SK-N-SH treated with all-trans-retinoic acid at 6 μM for 48 hours (cell line): ENCODE measurements around the gene SPTB.

Experiments used
- ATAC-seq: fragments of 200-7000 bp; cut with Tn5 transposase; 3 replicates; pipeline ENCODE4 v1.9.1; 2020; ENCODE audit warnings: mild to moderate bottlenecking, moderate library complexity
- ARNTL ChIP-seq: fragments of 450-650 bp; formaldehyde crosslinking; IDR thresholded peaks from 2 replicates; pipeline ENCODE4 v1.5.0; 2020; ENCODE audit warnings: low read depth, mild to moderate bottlenecking, moderate library complexity, borderline replicate concordance
- ISL1 ChIP-seq: fragments of 250-450 bp; sonication (Bioruptor Pico); IDR thresholded peaks from 2 replicates; pipeline ENCODE4 v2.1.2; 2022; ENCODE audit warnings: mild to moderate bottlenecking, moderate library complexity
- OSR1 ChIP-seq: fragments of 250-450 bp; sonication (Bioruptor Pico); IDR thresholded peaks from 2 replicates; pipeline ENCODE4 v1.8.0; 2022; ENCODE audit warnings: moderate library complexity, mild to moderate bottlenecking, inconsistent platforms
- PPARA ChIP-seq: fragments of 250-450 bp; sonication (Bioruptor Pico); IDR thresholded peaks from 2 replicates; pipeline ENCODE4 v1.5.0; 2020; ENCODE audit warnings: mild to moderate bottlenecking, borderline replicate concordance
- SNAI2 ChIP-seq: fragments of 250-450 bp; sonication (Bioruptor Pico); IDR thresholded peaks from 2 replicates; pipeline ENCODE4 v1.5.0; 2020; ENCODE audit warnings: mild to moderate bottlenecking, moderate library complexity
- TOX ChIP-seq: fragments of 250-450 bp; sonication (Bioruptor Pico); IDR thresholded peaks from 2 replicates; pipeline ENCODE4 v1.8.0; 2021; ENCODE audit warnings: mild to moderate bottlenecking, moderate library complexity, borderline replicate concordance
- ZC3H10 ChIP-seq: fragments of 250-450 bp; sonication (Bioruptor Pico); IDR thresholded peaks from 2 replicates; pipeline ENCODE4 v1.5.1; 2021; ENCODE audit warnings: mild to moderate bottlenecking, moderate library complexity
- ZFP3 ChIP-seq: fragments of 250-450 bp; sonication (Bioruptor Pico); IDR thresholded peaks from 2 replicates; pipeline ENCODE4 v1.5.0; 2020; ENCODE audit warnings: mild to moderate bottlenecking, moderate library complexity
- ZFP30 ChIP-seq: fragments of 450-650 bp; formaldehyde crosslinking; IDR thresholded peaks from 2 replicates; pipeline ENCODE4 v1.5.0; 2022; ENCODE audit warnings: mild to moderate bottlenecking, moderate library complexity
- ZNF70 ChIP-seq: fragments of 450-650 bp; formaldehyde crosslinking; IDR thresholded peaks from 2 replicates; pipeline ENCODE4 v1.5.0; 2020; ENCODE audit warnings: mild to moderate bottlenecking, moderate library complexity
- ZNF8 ChIP-seq: fragments of 450-650 bp; formaldehyde crosslinking; IDR thresholded peaks from 2 replicates; pipeline ENCODE4 v1.5.0; 2020; ENCODE audit warnings: mild to moderate bottlenecking, moderate library complexity
- TF ChIP-seq, protein P1 (sequence below): fragments of 250-450 bp; sonication (Bioruptor Pico); IDR thresholded peaks from 2 replicates; pipeline ENCODE4 v1.5.0; 2020; ENCODE audit warnings: mild to moderate bottlenecking, moderate library complexity
- TF ChIP-seq, protein P2 (sequence below): fragments of 250-450 bp; sonication (Bioruptor Pico); IDR thresholded peaks from 2 replicates; pipeline ENCODE4 v1.5.1; 2020; ENCODE audit warnings: low read depth, mild to moderate bottlenecking, moderate library complexity
- TF ChIP-seq, protein P3 (sequence below): fragments of 250-450 bp; sonication (Bioruptor Pico); IDR thresholded peaks from 2 replicates; pipeline ENCODE4 v1.8.0; 2020; ENCODE audit warnings: mild to moderate bottlenecking, moderate library complexity, borderline replicate concordance
- TF ChIP-seq, protein P4 (sequence below): fragments of 250-450 bp; sonication (Bioruptor Pico); IDR thresholded peaks from 2 replicates; pipeline ENCODE4 v1.5.1; 2021; ENCODE audit warnings: mild to moderate bottlenecking, moderate library complexity
- TF ChIP-seq, protein P5 (sequence below): fragments of 250-450 bp; sonication (Bioruptor Pico); IDR thresholded peaks from 2 replicates; pipeline ENCODE4 v1.8.0; 2021; ENCODE audit warnings: low read depth, mild to moderate bottlenecking, moderate library complexity, borderline replicate concordance

Gene SPTB

DNA sequence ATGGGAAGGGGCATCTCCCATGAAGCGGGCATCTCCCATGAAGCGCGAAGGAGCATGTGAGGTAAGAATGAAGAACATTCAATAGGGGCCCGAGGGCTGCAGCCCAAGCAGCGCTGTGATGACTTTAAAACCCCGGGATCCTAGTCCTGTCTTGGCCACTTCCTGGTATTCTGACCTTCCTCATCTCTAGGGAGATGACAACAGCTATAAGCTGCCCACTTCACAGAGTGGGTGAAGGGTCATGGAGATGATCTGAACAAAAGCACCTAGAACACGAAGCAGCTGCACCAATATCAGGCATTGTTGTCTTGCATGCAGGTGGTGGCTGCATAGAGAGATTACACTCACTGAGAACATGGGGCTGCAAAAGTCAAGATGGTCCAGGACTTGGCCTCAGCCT is 64.5 kb downstream of the SPTB start (continued):
- TF ChIP-seq, protein P1, sequence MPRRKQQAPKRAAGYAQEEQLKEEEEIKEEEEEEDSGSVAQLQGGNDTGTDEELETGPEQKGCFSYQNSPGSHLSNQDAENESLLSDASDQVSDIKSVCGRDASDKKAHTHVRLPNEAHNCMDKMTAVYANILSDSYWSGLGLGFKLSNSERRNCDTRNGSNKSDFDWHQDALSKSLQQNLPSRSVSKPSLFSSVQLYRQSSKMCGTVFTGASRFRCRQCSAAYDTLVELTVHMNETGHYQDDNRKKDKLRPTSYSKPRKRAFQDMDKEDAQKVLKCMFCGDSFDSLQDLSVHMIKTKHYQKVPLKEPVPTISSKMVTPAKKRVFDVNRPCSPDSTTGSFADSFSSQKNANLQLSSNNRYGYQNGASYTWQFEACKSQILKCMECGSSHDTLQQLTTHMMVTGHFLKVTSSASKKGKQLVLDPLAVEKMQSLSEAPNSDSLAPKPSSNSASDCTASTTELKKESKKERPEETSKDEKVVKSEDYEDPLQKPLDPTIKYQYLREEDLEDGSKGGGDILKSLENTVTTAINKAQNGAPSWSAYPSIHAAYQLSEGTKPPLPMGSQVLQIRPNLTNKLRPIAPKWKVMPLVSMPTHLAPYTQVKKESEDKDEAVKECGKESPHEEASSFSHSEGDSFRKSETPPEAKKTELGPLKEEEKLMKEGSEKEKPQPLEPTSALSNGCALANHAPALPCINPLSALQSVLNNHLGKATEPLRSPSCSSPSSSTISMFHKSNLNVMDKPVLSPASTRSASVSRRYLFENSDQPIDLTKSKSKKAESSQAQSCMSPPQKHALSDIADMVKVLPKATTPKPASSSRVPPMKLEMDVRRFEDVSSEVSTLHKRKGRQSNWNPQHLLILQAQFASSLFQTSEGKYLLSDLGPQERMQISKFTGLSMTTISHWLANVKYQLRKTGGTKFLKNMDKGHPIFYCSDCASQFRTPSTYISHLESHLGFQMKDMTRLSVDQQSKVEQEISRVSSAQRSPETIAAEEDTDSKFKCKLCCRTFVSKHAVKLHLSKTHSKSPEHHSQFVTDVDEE, result no peak
- TF ChIP-seq ZNF8 (CRISPR knock-in tag) (no peak), ARNTL (CRISPR knock-in tag) (no peak)
- TF ChIP-seq, protein P2, sequence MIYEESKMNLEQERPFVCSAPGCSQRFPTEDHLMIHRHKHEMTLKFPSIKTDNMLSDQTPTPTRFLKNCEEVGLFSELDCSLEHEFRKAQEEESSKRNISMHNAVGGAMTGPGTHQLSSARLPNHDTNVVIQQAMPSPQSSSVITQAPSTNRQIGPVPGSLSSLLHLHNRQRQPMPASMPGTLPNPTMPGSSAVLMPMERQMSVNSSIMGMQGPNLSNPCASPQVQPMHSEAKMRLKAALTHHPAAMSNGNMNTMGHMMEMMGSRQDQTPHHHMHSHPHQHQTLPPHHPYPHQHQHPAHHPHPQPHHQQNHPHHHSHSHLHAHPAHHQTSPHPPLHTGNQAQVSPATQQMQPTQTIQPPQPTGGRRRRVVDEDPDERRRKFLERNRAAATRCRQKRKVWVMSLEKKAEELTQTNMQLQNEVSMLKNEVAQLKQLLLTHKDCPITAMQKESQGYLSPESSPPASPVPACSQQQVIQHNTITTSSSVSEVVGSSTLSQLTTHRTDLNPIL (CRISPR knock-in tag), result no peak

DNA sequence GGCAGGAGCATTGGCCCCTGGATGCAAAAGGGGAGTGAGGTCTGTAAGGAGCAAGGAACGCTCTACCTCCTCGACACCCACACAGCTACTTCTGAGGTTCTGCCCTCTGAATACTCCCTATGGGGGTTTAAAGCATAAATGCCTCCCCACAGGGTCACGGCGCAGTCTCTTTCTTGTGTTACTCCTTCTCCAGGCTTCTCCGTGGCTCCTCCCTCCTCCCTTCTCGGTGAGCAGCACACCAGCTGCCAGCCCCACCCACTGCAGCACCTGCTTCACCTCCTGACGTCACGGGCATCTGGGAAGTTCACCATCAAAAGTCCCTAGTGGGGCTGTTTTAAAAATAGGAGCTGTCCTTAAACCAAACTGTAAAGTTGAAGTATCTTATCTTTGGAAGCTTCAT is 67.3 kb downstream of the SPTB start:
- no peak for ATAC-seq
- TF ChIP-seq, protein P3, sequence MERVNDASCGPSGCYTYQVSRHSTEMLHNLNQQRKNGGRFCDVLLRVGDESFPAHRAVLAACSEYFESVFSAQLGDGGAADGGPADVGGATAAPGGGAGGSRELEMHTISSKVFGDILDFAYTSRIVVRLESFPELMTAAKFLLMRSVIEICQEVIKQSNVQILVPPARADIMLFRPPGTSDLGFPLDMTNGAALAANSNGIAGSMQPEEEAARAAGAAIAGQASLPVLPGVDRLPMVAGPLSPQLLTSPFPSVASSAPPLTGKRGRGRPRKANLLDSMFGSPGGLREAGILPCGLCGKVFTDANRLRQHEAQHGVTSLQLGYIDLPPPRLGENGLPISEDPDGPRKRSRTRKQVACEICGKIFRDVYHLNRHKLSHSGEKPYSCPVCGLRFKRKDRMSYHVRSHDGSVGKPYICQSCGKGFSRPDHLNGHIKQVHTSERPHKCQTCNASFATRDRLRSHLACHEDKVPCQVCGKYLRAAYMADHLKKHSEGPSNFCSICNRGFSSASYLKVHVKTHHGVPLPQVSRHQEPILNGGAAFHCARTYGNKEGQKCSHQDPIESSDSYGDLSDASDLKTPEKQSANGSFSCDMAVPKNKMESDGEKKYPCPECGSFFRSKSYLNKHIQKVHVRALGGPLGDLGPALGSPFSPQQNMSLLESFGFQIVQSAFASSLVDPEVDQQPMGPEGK, result no peak
- TF ChIP-seq SNAI2, result no peak
- TF ChIP-seq, protein P2 (CRISPR knock-in tag), result no peak
- TF ChIP-seq, protein P1, result no peak
- TF ChIP-seq OSR1 (CRISPR knock-in tag), result no peak
- TF ChIP-seq, all 23 proteins: peak for 0

DNA sequence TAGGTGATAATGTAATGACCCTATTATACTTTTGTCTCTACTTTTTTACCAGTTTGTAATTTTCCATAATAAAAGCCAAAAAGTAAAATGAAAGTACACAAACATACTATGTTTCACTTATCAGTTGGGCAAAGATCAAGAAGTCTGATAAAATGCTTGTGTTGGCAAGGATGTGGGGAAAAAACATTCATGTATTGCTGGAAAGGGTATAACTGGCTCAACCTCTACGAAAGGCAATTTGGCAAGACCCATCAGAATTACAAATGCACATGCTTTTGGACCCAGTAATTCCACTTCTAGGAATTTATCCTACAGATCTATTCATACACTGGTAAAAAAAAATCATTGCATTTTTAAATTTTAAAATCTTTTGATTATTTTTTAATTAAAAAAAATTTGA is 68.0 kb downstream of the SPTB start:
- no peak for TF ChIP-seq TOX (CRISPR knock-in tag)
- peak; percentile 59 for TF ChIP-seq ISL1 (CRISPR knock-in tag)
- ATAC-seq, result peak; percentile 46

DNA sequence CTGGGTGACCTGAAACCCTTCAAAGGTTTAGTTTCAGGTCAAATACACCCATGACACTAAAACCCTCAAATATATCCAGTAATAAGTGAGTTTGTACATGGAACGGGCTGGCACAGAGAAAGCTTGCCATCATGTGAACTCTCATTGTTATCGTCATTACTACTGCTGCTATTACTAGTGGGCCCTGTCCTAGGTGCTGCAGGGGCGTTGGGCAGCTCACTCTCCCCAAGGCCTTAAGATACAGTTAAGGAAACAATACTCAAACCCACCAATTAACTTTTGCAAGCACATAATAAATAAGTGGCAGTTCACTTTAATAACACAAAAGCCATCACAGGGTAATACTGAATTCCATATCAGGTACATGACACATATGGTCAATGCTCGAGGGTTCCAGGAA is 71.3 kb downstream of the SPTB start:
- TF ChIP-seq ZFP30 (CRISPR knock-in tag) (no peak), SNAI2 (no peak), ARNTL (CRISPR knock-in tag) (no peak), OSR1 (CRISPR knock-in tag) (no peak), ZFP3 (CRISPR knock-in tag) (no peak), ZNF70 (CRISPR knock-in tag) (no peak), PPARA (CRISPR knock-in tag) (no peak), ZC3H10 (no peak)
- TF ChIP-seq, protein P4, sequence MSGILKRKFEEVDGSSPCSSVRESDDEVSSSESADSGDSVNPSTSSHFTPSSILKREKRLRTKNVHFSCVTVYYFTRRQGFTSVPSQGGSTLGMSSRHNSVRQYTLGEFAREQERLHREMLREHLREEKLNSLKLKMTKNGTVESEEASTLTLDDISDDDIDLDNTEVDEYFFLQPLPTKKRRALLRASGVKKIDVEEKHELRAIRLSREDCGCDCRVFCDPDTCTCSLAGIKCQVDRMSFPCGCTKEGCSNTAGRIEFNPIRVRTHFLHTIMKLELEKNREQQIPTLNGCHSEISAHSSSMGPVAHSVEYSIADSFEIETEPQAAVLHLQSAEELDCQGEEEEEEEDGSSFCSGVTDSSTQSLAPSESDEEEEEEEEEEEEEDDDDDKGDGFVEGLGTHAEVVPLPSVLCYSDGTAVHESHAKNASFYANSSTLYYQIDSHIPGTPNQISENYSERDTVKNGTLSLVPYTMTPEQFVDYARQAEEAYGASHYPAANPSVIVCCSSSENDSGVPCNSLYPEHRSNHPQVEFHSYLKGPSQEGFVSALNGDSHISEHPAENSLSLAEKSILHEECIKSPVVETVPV (CRISPR knock-in tag), result no peak
- TF ChIP-seq, protein P5, sequence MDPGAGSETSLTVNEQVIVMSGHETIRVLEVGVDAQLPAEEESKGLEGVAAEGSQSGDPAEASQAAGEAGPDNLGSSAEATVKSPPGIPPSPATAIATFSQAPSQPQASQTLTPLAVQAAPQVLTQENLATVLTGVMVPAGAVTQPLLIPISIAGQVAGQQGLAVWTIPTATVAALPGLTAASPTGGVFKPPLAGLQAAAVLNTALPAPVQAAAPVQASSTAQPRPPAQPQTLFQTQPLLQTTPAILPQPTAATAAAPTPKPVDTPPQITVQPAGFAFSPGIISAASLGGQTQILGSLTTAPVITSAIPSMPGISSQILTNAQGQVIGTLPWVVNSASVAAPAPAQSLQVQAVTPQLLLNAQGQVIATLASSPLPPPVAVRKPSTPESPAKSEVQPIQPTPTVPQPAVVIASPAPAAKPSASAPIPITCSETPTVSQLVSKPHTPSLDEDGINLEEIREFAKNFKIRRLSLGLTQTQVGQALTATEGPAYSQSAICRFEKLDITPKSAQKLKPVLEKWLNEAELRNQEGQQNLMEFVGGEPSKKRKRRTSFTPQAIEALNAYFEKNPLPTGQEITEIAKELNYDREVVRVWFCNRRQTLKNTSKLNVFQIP (CRISPR knock-in tag), result no peak
- TF ChIP-seq, all 23 proteins: peak for 0
- no peak for ATAC-seq
